Skin of body (tissue), 2 donors: ENCODE results near the gene EHBP1. TPM values are rescaled to one million over a fixed set of nuclear protein-coding genes. Genes with fewer than 3 reads are reported as not detected.
A peak's percentile ranks its signal among the peaks of the same experiment; 100 is the strongest.
"Not testable (repeated sequence)": the region's sequence is repeated elsewhere in the genome, so short reads cannot be mapped to it uniquely, and the experiment has no call there.

Experiments
- DNase-seq: peaks from one replicate; lab custom pipeline; 2025; lab: John Stamatoyannopoulos, UW
- total RNA-seq: library from RNA; depleted of rRNA; stranded (reverse); fragments of >200 nt; gene quantifications from one replicate; pipeline ENCODE4 v1.2.3, GENCODE V29; 2014

The EHBP1 gene
- total RNA-seq, 1 donor from 2014 or later: 96.0 TPM

DNA sequence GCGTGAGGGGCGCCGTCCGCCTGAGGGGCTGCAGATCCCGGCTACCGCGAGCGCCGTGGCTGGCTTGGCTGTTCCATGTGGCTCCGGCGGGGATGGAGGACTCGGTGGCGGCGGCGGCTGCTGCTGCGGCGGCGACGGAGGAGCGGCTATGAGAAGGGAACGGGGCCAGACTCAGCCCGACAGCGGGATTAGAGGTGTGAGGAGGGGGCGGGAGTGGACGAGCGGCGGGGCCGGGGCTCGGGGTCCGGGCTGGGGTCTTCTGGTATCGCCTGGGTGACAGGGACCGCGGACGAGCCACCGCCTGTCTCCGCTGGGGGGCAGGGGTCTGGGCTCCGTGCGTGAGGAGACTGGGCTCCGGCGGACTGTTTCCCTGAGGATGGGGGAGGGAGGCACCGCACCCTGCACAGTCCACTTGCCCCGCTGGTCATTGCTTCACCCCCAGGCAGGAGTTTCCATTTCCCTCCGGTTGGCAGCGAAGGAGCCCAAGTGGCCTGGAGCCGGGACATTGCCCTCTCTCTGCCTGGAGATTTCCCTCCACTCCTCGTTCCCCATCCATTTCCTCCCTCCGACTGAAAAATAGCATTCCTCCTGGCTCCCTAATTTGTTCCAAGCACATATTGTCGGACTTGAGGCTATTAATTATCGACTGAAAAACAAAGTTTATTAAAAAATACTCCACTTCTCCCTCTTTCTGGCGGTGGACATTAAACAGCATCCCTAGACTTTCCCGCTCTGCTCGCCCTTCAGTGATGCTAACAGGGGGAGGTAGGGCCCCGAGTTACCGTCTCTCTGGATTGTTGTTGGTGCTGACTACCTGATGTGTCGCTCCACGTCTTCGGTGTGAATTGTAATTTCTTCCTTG is 577 bp downstream of the EHBP1 start:
- DNase-seq: peak; percentile 62

DNA sequence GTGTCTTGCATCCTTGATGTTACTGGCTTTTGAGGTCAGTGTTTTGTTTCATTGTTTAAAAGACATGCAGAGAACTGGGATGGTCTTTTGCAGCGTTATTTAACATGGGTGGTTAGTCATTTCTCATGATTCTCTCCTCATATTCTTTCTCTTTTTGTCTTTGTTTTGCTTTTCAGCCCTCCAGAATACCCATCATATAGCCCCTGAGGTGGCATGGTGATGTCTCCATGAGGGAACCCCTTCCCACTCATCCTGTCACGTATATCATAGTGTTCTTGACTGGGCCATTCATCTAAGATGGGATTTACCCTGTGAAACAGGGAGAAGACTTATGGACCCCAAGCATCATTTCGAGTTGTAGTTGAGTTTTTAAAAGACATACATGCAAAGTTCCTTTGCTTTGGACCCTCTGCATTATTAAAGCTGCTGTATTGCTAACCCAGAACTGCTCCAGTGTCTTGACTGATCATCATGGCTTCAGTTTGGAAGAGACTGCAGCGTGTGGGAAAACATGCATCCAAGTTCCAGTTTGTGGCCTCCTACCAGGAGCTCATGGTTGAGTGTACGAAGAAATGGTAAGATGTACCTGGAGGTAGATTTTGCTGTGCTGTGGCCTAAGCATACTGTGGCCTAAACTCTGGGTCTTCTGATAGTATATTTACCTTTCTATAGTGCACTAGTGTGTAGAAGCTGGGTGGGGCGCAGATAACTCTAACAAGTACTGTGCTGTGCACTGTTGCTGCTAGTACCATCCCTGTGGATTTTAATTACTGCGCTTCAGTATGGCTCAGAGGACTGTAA is 1.4 kb downstream of the EHBP1 start:
- no peak for DNase-seq

DNA sequence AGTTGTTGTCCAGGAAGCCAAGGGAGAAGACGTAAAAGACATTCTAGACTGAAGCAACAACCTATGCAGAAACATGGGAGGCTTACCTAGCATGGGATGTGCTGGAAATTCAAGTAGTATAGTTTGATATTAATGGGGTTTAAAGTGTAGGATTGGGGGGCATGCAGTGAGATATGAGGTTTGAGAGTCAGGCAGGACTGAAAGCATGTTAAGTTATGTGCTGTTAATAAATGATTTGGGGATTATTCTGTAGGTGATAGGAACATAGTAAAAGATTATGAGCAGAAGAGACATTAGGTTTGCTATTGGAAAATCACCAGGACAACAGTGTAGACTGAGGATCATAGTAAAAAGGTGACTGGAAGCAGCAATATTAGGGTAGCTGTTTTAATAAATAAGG is 3.2 kb downstream of the EHBP1 start:
- DNase-seq: no peak

DNA sequence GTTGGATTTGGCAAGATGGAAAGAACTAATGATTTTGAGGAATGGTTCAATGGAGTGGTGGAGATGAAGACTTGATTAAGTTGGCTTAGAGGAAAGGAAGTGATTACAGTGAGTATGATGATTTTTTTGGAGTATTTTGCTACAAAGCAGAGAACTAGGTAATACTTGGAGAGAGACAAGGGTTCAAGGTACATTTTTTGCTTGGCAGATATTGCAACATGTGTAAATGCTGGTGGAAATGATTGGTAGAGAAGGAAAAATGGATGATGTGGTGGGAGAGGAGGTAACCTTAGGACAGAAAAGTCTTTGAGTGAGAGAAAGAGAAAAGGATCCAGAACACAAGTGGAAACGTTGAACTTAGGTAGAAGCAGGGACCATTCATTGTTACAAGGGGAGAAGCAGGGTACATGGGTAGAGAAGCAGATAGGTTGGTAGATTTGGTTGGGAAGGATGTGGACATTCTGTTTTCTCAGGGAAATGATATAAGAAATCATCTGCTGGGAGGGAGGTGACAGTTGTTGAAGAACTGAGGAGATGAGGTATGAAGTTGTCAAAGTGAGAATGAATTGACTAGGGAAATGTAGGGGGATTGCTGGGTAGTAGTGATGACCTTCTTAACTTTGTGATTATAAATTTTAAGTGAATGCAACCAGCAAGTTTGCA is 6.5 kb downstream of the EHBP1 start:
- no peak for DNase-seq

DNA sequence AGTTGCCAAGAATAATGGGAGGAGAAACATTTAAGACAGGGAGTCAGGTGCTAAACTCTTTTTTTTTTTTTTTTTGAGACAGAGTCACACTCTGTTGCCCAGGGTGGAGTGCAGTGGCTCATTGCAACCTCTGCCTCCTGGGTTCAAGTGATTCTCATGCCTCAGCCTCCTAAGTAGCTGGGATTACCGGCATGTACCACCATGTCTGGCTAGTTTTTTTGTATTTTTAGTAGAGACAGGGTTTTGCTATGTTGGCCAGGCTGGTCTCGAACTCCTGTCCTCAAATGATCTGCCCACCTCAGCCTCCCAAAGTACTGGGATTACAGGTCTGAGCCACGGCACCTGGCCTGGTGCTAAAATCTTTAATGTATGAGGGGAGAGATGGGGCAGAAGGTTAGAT is 7.7 kb downstream of the EHBP1 start:
- DNase-seq: not testable (repeated sequence)

DNA sequence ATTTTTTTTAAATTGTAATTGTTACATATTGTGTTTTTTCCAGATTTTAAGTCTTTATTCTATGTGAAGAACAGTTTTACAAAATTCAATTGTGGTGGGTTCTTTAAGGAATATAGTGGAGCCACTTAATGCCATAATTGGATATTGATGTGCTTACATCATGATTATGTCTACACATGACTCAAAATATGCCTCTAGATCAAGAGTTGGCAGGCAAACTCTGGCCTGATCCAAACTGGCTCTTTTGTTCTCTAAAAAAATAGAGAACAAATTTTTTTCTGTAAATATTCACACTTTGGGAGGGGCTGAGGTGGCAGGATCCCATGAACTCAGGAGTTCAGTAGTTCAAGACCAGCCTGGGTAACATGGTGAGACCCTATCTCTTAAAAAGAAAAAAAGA is 8.3 kb downstream of the EHBP1 start:
- no peak for DNase-seq

DNA sequence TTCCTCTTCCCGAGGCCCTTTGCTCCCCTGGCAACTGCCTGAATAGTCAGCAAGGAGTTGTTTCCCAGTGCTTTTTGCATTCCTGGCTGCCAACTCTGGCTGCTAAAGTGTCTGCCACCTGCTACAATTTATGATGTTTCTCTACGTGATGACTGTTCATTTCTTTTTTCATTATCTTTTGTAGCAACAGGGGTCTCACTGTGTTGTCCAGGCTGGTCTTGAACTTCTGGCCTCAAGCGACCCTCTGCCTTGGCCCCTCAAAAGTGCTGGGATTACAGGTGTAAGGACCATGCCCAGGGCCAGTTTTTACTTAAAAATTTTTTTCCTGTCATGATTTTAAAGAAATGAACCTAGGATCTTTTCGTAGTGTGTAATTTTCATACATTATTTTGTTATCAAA is 11.3 kb downstream of the EHBP1 start:
- no peak for DNase-seq

DNA sequence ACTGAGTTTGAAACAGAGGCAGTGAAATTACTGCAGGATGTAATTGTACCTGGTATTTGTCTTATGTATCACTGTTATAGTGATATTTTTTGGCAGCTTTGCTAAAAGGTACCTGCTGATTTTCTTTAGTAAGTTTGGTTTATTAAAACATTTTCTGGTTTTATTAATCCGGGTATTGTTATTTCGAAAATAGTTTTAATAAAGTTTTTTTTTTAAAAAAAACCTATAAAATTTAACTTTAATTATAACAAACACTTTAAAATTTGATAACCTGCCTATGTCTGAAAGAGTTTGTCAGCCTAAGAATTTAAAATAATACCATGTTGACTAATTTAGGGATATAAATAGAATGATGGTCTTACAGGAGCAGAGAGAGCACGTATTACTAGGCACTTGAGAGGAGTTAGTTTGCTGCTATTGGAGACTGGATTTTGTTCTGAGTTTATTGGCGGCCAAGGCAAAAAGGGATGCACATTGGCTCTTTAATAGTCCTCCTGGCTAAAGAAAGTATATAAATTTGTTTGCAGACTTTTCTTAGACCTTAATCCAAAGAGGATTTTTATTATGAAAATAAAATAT is 12.1 kb downstream of the EHBP1 start:
- no peak for DNase-seq

DNA sequence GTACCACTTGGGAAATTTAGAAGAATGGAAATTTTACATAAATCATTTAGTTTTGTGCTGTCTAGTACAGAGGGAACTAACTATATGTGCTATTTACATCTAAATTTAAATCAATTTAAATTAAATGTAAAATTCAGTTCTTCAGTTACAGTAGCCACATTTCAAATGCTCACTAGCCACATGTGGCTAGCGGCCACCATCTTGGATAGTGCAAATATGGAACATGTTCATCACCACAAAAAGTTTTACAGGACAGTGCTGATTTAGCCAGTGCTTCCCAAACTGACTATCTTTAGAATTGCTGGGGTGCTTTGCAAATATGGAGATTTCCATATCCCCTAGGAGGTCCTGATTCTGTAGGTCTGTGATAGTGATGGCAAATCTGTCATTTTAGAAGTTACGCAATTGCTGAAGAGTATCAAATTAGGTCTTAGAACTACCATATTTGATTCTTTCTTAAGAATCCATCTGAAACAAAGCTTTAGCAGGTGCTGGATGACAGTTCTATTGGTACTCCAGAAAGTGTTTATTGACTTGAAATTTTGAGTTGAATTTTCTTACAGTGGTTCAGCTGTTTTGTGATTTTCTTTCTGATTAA is 12.8 kb downstream of the EHBP1 start:
- DNase-seq: no peak

DNA sequence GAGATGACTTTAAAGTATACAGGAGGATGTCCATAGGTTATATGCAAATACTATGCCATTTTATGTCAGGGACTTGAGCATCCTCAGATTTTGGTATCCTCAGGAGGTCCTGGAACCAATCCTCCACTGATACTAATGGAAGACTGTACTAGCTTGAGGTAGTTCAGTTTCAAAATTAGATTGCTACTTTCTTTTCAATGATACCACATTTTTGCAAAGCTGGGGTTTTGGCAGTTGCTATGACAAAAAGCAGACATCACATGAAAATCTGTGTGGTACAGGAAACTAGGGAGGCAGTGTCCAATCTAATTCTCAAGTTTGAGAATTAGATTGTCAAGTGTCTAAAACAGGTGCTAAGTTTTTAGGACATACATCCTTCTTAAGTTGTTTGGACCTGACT is 14.2 kb downstream of the EHBP1 start:
- no peak for DNase-seq

DNA sequence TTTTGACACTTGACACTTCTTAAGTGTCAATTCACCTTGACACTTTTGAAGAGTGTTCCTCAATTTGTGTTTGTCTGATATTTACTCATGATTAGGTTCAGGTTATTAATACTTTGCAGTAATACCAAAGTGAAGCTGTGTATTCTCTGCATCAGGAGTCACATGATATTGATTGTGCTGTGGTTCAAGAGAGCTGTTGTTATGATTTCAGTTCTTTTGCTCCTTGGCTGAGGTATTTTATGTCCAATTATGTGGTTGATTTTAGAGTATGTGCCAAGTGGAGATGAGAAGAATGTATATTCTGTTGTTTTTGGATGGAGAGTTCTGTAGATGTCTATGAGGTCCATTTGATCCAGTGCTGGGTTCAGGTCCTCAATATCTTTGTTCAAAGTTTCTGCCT is 17.2 kb downstream of the EHBP1 start:
- no peak for DNase-seq

DNA sequence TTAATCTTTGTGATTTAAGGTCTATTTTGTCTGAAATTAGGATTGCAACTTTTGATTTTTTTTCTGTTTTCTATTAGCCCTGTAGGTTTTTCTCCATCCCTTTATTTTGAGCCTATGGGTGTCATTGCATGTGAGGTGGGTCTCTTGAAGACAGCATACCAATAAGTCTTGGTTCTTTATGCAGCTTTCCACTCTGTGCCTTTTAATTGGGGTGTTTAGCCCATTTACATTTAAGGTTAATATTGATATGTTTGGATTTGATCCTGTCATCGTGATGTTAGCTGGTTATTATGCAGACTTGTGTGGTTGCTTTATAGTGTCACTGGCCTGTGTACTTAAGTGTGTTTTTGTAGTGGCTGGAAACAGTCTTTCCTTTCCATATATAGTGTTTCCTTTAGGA is 17.7 kb downstream of the EHBP1 start:
- no peak for DNase-seq

DNA sequence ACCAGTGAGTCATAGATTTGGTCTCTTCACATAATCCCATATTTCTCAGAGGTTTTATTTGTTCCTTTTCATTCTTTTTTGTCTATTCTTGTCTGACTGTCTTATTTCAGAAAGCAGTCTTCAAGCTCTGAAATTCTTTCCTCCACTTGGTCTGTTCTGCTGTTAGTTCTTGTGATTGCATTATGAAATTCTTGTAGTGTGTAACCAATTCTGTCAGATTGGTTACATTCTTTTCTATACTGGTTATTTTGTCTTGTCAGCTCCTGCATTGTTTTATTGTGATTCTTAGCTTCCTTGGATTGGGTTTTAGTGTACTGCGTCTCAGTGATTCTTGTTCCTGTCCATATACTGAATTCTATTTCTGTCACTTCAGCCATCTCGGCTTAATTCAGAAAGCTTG is 18.6 kb downstream of the EHBP1 start:
- DNase-seq: no peak

DNA sequence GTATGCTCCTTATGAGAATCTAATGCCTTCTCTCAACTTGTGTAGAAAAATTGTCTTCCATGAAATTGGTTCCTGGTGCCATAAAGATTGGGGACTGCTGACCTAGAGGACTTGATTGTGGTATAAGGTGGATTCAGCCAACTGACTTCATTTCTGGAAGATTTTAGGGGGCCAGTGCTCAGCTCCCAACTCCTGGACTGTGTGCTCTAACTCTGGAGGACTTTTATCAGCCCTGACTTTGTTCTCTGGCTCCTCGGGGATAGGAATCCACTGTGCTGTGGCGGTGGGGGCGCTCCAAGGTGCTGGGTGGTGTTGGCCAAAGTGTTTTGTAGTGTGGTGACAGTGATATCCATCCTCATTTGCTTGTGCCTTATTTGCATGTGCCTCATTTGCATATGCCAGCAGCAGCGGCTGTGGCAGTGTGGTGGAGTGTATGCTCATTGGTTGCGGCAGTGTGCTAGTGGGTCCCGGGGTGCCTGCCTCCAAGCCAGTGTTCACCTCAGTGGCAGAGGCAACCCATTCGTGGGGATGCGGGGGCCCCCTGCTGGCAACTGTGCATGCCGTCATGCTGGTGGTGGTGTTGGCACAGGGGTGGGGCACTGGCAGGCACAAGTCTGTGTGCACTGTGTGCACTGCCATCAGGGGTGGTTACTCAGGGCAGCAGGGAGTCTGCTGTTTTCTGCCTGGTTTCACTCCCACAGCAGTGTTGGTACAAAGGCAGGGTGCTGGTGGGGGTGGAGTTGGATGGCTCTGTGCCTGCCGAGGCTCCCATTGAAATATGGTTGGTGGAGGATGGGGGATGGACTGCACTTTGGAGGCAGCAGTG is 19.6 kb downstream of the EHBP1 start:
- DNase-seq: no peak

DNA sequence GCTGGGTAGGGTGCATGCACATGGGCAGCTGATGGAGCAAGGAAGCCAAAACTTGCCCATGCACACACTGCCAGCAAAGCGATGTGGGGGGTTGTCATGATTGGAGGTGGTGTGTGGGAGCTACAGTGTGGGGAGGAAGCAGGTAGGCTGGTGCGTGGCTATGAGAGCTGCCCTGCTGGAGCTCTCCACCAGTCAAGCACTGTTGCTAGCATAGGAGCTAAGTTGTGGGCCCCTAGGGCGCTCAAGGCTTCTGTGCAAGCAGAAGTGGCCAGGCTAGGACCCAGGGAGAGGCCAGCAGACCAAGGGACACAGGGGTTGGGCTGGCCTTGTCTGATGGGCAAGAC is 20.2 kb downstream of the EHBP1 start:
- DNase-seq: no peak

DNA sequence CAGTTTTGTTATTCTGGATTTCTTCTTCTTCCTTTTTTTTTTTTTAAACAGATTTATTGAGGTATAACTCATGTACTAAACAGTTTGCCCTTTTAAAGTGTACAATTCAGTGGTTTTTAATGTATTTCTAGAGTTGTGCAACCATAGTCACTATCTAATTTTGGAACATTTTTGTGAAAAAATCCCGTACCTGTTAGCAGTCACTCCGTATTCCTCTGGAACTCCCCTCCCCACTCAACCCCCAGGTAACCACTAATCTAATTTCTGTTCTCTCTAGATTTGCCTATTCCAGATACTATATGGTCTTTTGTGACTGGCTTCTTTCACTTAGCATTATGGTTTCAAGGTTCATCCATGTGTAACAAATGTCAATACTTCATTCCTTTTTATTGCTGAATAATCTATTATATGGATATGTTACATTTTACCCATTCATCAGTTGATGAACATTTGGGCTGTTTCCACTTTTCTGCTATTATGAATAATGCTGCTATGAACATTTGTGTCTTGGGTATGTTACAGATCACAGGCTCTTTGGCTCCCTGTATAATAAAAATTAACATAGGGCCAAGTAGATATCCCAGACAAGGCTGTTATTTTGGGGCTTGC is 21.9 kb downstream of the EHBP1 start:
- no peak for DNase-seq

DNA sequence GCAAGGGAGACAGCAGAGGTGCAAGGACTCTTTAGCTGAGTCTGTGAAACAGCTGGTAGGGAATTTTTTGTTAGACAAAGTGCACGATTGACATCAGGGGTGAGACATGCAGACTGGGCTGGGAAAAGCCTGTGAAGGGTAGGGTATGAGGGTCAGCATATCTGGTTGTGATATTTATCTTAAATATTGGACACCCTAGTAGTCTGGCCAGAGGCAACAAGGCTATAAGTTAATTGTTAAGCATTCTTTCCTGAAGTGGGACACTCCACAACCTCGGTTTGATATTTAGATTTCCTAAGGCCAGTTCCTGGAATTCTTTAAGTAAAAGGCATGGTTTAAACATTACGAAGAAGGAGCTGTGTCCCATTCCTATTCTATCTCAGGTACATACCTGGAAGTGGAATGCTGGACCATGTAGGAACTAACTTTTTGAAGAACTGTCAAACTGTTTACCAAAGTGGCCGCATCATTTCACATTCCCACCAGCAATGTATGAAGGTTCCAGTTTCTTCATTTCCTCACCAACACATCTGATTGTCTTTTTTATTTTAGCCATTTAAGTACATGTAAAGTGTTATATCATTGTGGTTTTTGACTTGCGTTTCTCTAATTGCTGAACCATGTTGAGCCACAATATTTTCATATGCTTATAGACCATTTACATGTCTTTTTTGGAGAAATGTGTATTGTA is 22.5 kb downstream of the EHBP1 start:
- DNase-seq: no peak

DNA sequence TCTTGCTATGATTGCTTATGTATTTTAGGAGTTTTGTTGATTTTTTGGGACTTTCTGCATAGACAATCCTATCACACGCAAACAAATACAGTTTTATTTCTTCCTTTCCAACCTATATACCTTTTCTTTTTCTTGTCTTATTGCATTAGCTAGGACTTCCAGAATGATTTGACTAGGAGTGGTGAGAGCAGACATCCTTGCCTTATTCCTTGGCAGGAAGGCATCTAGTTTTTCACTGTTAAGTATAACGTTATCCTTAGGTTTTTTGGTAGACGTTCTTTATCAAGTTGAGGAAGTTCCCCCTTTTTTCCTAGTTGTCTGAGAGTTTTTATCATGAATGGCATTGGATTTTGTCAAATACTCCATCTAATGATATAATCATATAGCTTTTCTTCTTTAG is 25.8 kb downstream of the EHBP1 start:
- DNase-seq: no peak

DNA sequence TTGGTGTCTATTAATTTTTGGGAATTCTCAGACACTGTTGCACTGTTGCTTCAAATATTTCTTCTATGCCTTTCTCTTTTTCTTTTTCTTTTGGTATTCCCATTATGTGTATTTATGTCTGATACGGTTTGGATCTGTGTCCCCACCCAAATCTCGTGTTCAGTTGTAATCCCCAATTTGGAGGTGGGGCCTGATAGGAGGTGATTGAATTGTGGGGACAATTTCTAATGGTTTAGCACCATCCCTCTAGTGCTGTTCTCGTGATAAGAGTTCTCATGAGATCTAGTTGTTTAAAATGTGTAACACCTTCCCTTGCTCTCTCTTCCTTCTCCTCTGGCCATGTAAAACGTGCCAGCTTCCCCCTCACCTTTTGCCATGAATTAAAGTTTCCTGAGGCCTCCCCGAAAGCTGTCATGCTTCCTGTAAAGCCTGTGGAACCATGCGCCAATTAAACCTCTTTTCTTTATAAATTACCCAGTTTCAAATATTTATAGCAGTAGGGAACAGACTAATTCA is 26.8 kb downstream of the EHBP1 start:
- DNase-seq: no peak
